HUES64 (cell line): ENCODE data around the gene NPAS1.
A peak's percentile ranks its signal among the peaks of the same experiment; 100 is the strongest.
"Not testable (repeated sequence)": the region's sequence is repeated elsewhere in the genome, so short reads cannot be mapped to it uniquely, and the experiment has no call there.

ENCODE experiments used
- H3K27ac ChIP-seq: 2 replicates; pipeline ENCODE4 v1.7.0; 2013; ENCODE audit warnings: low read depth, low read length, inconsistent platforms
- H3K27me3 ChIP-seq: 2 replicates; pipeline ENCODE4 v1.6.1; 2013; ENCODE audit warnings: mild to moderate bottlenecking, low read length; ENCODE audit not compliant: insufficient read depth
- H3K36me3 ChIP-seq: 2 replicates; pipeline ENCODE4 v1.6.1; 2013; ENCODE audit warnings: mild to moderate bottlenecking, low read length; ENCODE audit not compliant: insufficient read depth
- H3K4me1 ChIP-seq: 2 replicates; pipeline ENCODE4 v1.6.1; 2013; ENCODE audit warnings: mild to moderate bottlenecking, low read length, moderate library complexity; ENCODE audit not compliant: insufficient read depth
- H3K4me3 ChIP-seq: 2 replicates; pipeline ENCODE4 v1.5.1; 2013; ENCODE audit warnings: mild to moderate bottlenecking, low read length, moderate library complexity
- H3K9ac ChIP-seq: 2 replicates; pipeline ENCODE4 v1.6.1; 2013; ENCODE audit warnings: mild to moderate bottlenecking, low read depth, low read length
- H3K9me3 ChIP-seq: 2 replicates; pipeline ENCODE4 v1.6.1; 2013; ENCODE audit warnings: low read depth, low read length; ENCODE audit not compliant: insufficient read depth
- WGBS: fragments of 150-250, 120-280 bp; methylation state at CpG from one replicate; pipeline ENCODE4 v1.1.7; 2013; ENCODE audit warnings: missing lambda C conversion rate; 5-methylcytosine and 5-hydroxymethylcytosine counted together

Gene NPAS1

GRCh38 chr19:47049307-47049700, 29.7 kb downstream of the NPAS1 start:
- no peak overlapping the region for H3K9ac ChIP-seq

GRCh38 chr19:47050562-47050961, 30.9 kb downstream of the NPAS1 start:
- H3K4me3 ChIP-seq, H3K36me3 ChIP-seq, H3K9ac ChIP-seq, H3K27me3 ChIP-seq, H3K27ac ChIP-seq, H3K9me3 ChIP-seq, H3K4me1 ChIP-seq: not testable (repeated sequence)
- 82% methylated on average over 3 of the region's 3 CpGs for WGBS

More at GRCh38 chr19:47049307-47049700, 29.7 kb downstream of the NPAS1 start:
- Histone ChIP-seq H3K4me3 (no peak overlapping the region), H3K9me3 (no peaks in the 10 kb centered on the region), H3K27ac (no peak overlapping the region; the same call in 1 of the 2 replicates), H3K36me3 (0 out of 2 replicates have a peak, but pooled peaks cover under 1% of the 10 kb centered on the region), H3K4me1 (no peaks in the 10 kb centered on the region), H3K27me3 (no peaks in the 10 kb centered on the region)
- 50% methylated on average over 9 of the region's 9 CpGs for WGBS

GRCh38 chr19:47056411-47056810, 36.8 kb downstream of the NPAS1 start:
- no peak overlapping the region for H3K27ac ChIP-seq
- H3K36me3 ChIP-seq = no peaks in the 10 kb centered on the region
- H3K4me1 ChIP-seq = no peaks in the 10 kb centered on the region
- H3K9me3 ChIP-seq = no peaks in the 10 kb centered on the region
- WGBS = 86% methylated on average over 5 of the region's 5 CpGs
- H3K9ac ChIP-seq = no peak overlapping the region
- no peaks in the 10 kb centered on the region for H3K27me3 ChIP-seq
- no peak overlapping the region for H3K4me3 ChIP-seq

GRCh38 chr19:47057328-47057727, 37.7 kb downstream of the NPAS1 start:
- Histone ChIP-seq H3K36me3 (no peaks in the 10 kb centered on the region), H3K9ac (no peak overlapping the region), H3K4me3 (no peak overlapping the region), H3K27me3 (no peaks in the 10 kb centered on the region), H3K4me1 (no peaks in the 10 kb centered on the region), H3K9me3 (no peaks in the 10 kb centered on the region), H3K27ac (no peak overlapping the region)
- WGBS = 83% methylated on average over 2 of the region's 2 CpGs

- no peak overlapping the region for H3K9ac ChIP-seq
- H3K27me3 ChIP-seq = no peaks in the 10 kb centered on the region
These were observed 39.0 kb downstream of the NPAS1 start for GRCh38 chr19:47058621-47059022.

GRCh38 chr19:47063874-47064273, 44.2 kb downstream of the NPAS1 start:
- no peaks in the 10 kb centered on the region for H3K27me3 ChIP-seq
- no peak overlapping the region for H3K4me3 ChIP-seq
- 93% methylated on average over 5 of the region's 6 CpGs for WGBS
- H3K9me3 ChIP-seq = no peaks in the 10 kb centered on the region
- H3K27ac ChIP-seq = no peak overlapping the region
- peaks cover 45% of the 10 kb centered on the region for H3K36me3 ChIP-seq
- H3K4me1 ChIP-seq = no peaks in the 10 kb centered on the region
- H3K9ac ChIP-seq = no peak overlapping the region

More at GRCh38 chr19:47058621-47059022, 39.0 kb downstream of the NPAS1 start:
- Histone ChIP-seq H3K27ac (peak overlapping the region; percentile 48), H3K9me3 (no peaks in the 10 kb centered on the region), H3K4me3 (no peak overlapping the region), H3K4me1 (no peaks in the 10 kb centered on the region), H3K36me3 (no peaks in the 10 kb centered on the region)
- WGBS = 83% methylated on average over 11 of the region's 11 CpGs

GRCh38 chr19:47065242-47065641, 45.6 kb downstream of the NPAS1 start:
- Histone ChIP-seq H3K9me3 (no peaks in the 10 kb centered on the region), H3K4me1 (no peaks in the 10 kb centered on the region), H3K27me3 (no peaks in the 10 kb centered on the region), H3K27ac (no peak overlapping the region), H3K36me3 (peaks cover 59% of the 10 kb centered on the region), H3K9ac (no peak overlapping the region), H3K4me3 (no peak overlapping the region)
- WGBS = 97% methylated on average over 11 of the region's 11 CpGs

GRCh38 chr19:47066376-47067214, 47.0 kb downstream of the NPAS1 start:
- H3K9ac ChIP-seq = no peak overlapping the region
- no peak overlapping the region for H3K4me3 ChIP-seq
- WGBS = 96% methylated on average over 61 of the region's 61 CpGs
- no peaks in the 10 kb centered on the region for H3K27me3 ChIP-seq
- no peak overlapping the region for H3K27ac ChIP-seq
- no peaks in the 10 kb centered on the region for H3K9me3 ChIP-seq
- H3K4me1 ChIP-seq = no peaks in the 10 kb centered on the region
- peaks cover 72% of the 10 kb centered on the region for H3K36me3 ChIP-seq

- no peaks in the 10 kb centered on the region for H3K9me3 ChIP-seq
- H3K4me1 ChIP-seq = no peaks in the 10 kb centered on the region
- H3K27me3 ChIP-seq = no peaks in the 10 kb centered on the region
- WGBS = 97% methylated on average over 36 of the region's 36 CpGs
- H3K9ac ChIP-seq = no peak overlapping the region
- no peak overlapping the region for H3K4me3 ChIP-seq
- no peak overlapping the region for H3K27ac ChIP-seq
- peaks cover 79% of the 10 kb centered on the region for H3K36me3 ChIP-seq
These were observed 47.7 kb downstream of the NPAS1 start for GRCh38 chr19:47067215-47067847.

- Histone ChIP-seq H3K36me3 (peaks cover 83% of the 10 kb centered on the region), H3K27ac (no peak overlapping the region), H3K9me3 (no peaks in the 10 kb centered on the region), H3K27me3 (no peaks in the 10 kb centered on the region), H3K4me1 (no peaks in the 10 kb centered on the region), H3K4me3 (no peak overlapping the region), H3K9ac (no peak overlapping the region)
- WGBS = 97% methylated on average over 8 of the region's 8 CpGs
These were observed 48.6 kb downstream of the NPAS1 start for GRCh38 chr19:47068246-47068645.

- Histone ChIP-seq H3K27ac (no peak overlapping the region), H3K4me1 (no peaks in the 10 kb centered on the region), H3K9me3 (no peaks in the 10 kb centered on the region), H3K27me3 (no peaks in the 10 kb centered on the region), H3K36me3 (peaks cover 86% of the 10 kb centered on the region), H3K9ac (no peak overlapping the region), H3K4me3 (no peak overlapping the region)
- 95% methylated on average over 18 of the region's 18 CpGs for WGBS
These were observed 49.3 kb downstream of the NPAS1 start for GRCh38 chr19:47068876-47069406.
